ENCODE measurements around the gene NPY5R.

DNA sequence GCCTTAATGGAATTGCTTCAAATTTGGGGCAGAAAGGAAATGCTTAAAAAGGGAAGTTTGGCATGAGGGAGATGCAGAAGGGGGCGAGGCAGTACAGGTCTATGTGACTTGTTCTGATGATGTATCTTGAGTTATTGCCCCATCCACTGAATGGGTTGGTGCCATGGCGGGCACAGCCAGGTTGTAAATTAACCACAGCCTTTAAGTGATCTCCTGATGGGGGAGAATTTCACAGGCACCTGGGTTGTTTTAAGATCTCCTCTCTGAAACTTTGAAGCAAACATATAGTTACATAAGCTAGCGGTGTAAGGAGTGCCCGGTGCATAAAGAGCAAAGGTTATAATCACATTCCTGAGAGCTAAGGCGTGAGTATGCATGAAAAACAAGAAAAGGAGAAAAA lies 37.0 kb downstream of the NPY5R start:
- TF ChIP-seq, protein P1, sequence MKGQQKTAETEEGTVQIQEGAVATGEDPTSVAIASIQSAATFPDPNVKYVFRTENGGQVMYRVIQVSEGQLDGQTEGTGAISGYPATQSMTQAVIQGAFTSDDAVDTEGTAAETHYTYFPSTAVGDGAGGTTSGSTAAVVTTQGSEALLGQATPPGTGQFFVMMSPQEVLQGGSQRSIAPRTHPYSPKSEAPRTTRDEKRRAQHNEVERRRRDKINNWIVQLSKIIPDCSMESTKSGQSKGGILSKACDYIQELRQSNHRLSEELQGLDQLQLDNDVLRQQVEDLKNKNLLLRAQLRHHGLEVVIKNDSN (IDR thresholded peaks at IDR 0.05): no peak
- TF ChIP-seq FOXM1 (IDR thresholded peaks at IDR 0.05; ENCODE audit: borderline replicate concordance, low read depth): no peak
- TF ChIP-seq CREB1 (IDR thresholded peaks at IDR 0.05; ENCODE audit: low read depth): no peak
- TF ChIP-seq, protein P2, sequence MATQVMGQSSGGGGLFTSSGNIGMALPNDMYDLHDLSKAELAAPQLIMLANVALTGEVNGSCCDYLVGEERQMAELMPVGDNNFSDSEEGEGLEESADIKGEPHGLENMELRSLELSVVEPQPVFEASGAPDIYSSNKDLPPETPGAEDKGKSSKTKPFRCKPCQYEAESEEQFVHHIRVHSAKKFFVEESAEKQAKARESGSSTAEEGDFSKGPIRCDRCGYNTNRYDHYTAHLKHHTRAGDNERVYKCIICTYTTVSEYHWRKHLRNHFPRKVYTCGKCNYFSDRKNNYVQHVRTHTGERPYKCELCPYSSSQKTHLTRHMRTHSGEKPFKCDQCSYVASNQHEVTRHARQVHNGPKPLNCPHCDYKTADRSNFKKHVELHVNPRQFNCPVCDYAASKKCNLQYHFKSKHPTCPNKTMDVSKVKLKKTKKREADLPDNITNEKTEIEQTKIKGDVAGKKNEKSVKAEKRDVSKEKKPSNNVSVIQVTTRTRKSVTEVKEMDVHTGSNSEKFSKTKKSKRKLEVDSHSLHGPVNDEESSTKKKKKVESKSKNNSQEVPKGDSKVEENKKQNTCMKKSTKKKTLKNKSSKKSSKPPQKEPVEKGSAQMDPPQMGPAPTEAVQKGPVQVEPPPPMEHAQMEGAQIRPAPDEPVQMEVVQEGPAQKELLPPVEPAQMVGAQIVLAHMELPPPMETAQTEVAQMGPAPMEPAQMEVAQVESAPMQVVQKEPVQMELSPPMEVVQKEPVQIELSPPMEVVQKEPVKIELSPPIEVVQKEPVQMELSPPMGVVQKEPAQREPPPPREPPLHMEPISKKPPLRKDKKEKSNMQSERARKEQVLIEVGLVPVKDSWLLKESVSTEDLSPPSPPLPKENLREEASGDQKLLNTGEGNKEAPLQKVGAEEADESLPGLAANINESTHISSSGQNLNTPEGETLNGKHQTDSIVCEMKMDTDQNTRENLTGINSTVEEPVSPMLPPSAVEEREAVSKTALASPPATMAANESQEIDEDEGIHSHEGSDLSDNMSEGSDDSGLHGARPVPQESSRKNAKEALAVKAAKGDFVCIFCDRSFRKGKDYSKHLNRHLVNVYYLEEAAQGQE (IDR thresholded peaks at IDR 0.05; ENCODE audit: low read depth): no peak
- TF ChIP-seq CEBPB (IDR thresholded peaks at IDR 0.05): no peak
- TF ChIP-seq, protein P3, sequence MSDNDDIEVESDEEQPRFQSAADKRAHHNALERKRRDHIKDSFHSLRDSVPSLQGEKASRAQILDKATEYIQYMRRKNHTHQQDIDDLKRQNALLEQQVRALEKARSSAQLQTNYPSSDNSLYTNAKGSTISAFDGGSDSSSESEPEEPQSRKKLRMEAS (IDR thresholded peaks at IDR 0.05): no peak
- no peak for TF ChIP-seq NFIC (IDR thresholded peaks at IDR 0.05)
- no peak for TF ChIP-seq TAF1 (IDR thresholded peaks at IDR 0.05; ENCODE audit: low read depth)
- TF ChIP-seq EP300 (IDR thresholded peaks at IDR 0.05; ENCODE audit: borderline replicate concordance): no peak
- no peak for TF ChIP-seq YY1 (IDR thresholded peaks at IDR 0.05; ENCODE audit: low read depth)
- TF ChIP-seq RAD21 (IDR thresholded peaks at IDR 0.05; ENCODE audit: low read depth): no peak
